ENCODE measurements around the gene NKX1-2. TPM values are rescaled to one million over a fixed set of nuclear protein-coding genes. Genes with fewer than 3 reads are reported as not detected.

NKX1-2 gene
- total RNA-seq, 3 donors from 2014 or later = not detected

GRCh38 chr10:124482876-124483275 is 33.0 kb upstream of the NKX1-2 start:
- H3K4me3 Mint-ChIP-seq = no peak overlapping the region
- no peaks in the 10 kb centered on the region for H3K27me3 Mint-ChIP-seq (ENCODE audit: low read depth)
- DNase-seq = no peak
- peaks cover 6% of the 10 kb centered on the region for H3K9me3 Mint-ChIP-seq
- peaks cover 13% of the 10 kb centered on the region for H3K36me3 Mint-ChIP-seq (ENCODE audit: insufficient read depth)
- no peaks in the 10 kb centered on the region for H3K4me1 Mint-ChIP-seq (ENCODE audit: low read depth)
- ATAC-seq = no peak

GRCh38 chr10:124482236-124482800 is 32.5 kb upstream of the NKX1-2 start:
- Mint-ChIP-seq H3K9me3 (peaks cover 6% of the 10 kb centered on the region), H3K36me3 (ENCODE audit: insufficient read depth) (peaks cover 13% of the 10 kb centered on the region), H3K4me3 (no peak overlapping the region), H3K27me3 (ENCODE audit: low read depth) (no peaks in the 10 kb centered on the region), H3K4me1 (ENCODE audit: low read depth) (no peaks in the 10 kb centered on the region)
- ATAC-seq (no peak), DNase-seq (no peak)

GRCh38 chr10:124481717-124482116 is 31.9 kb upstream of the NKX1-2 start:
- no peak overlapping the region for H3K4me3 Mint-ChIP-seq
- H3K27me3 Mint-ChIP-seq (ENCODE audit: low read depth) = no peaks in the 10 kb centered on the region
- DNase-seq (no peak), ATAC-seq (no peak)
- H3K36me3 Mint-ChIP-seq (ENCODE audit: insufficient read depth) = peaks cover 11% of the 10 kb centered on the region
- no peaks in the 10 kb centered on the region for H3K4me1 Mint-ChIP-seq (ENCODE audit: low read depth)
- peaks cover 6% of the 10 kb centered on the region for H3K9me3 Mint-ChIP-seq

GRCh38 chr10:124480860-124481259 is 31.0 kb upstream of the NKX1-2 start:
- Mint-ChIP-seq H3K27me3 (ENCODE audit: low read depth) (no peaks in the 10 kb centered on the region), H3K4me3 (no peak overlapping the region), H3K36me3 (ENCODE audit: insufficient read depth) (peaks cover 5% of the 10 kb centered on the region), H3K9me3 (no peaks in the 10 kb centered on the region), H3K4me1 (ENCODE audit: low read depth) (no peaks in the 10 kb centered on the region)
- ATAC-seq (no peak), DNase-seq (no peak)

GRCh38 chr10:124478515-124478914 is 28.7 kb upstream of the NKX1-2 start:
- Mint-ChIP-seq H3K27me3 (ENCODE audit: low read depth) (no peaks in the 10 kb centered on the region), H3K36me3 (ENCODE audit: insufficient read depth) (no peaks in the 10 kb centered on the region), H3K4me1 (ENCODE audit: low read depth) (no peaks in the 10 kb centered on the region), H3K9me3 (no peaks in the 10 kb centered on the region), H3K4me3 (no peak overlapping the region)
- DNase-seq (no peak), ATAC-seq (no peak)

GRCh38 chr10:124477614-124478363 is 28.0 kb upstream of the NKX1-2 start:
- Mint-ChIP-seq H3K9me3 (no peaks in the 10 kb centered on the region), H3K4me1 (ENCODE audit: low read depth) (no peaks in the 10 kb centered on the region), H3K4me3 (no peak overlapping the region), H3K27me3 (ENCODE audit: low read depth) (no peaks in the 10 kb centered on the region), H3K36me3 (ENCODE audit: insufficient read depth) (no peaks in the 10 kb centered on the region)
- no peak for DNase-seq
- ATAC-seq = no peak

GRCh38 chr10:124476043-124476725 is 26.3 kb upstream of the NKX1-2 start:
- DNase-seq (no peak), ATAC-seq (no peak)
- Mint-ChIP-seq H3K9me3 (no peaks in the 10 kb centered on the region), H3K36me3 (ENCODE audit: insufficient read depth) (no peaks in the 10 kb centered on the region), H3K27me3 (ENCODE audit: low read depth) (no peaks in the 10 kb centered on the region), H3K4me1 (ENCODE audit: low read depth) (no peaks in the 10 kb centered on the region), H3K4me3 (no peak overlapping the region)

- Mint-ChIP-seq H3K4me3 (no peak overlapping the region), H3K36me3 (ENCODE audit: insufficient read depth) (no peaks in the 10 kb centered on the region)
- no peak for ATAC-seq
Measured at GRCh38 chr10:124474514-124475070, 24.8 kb upstream of the NKX1-2 start.

GRCh38 chr10:124473070-124473469 is 23.2 kb upstream of the NKX1-2 start:
- Mint-ChIP-seq H3K4me1 (ENCODE audit: low read depth) (no peaks in the 10 kb centered on the region), H3K4me3 (no peak overlapping the region), H3K9me3 (no peaks in the 10 kb centered on the region), H3K36me3 (ENCODE audit: insufficient read depth) (no peaks in the 10 kb centered on the region), H3K27me3 (ENCODE audit: low read depth) (no peaks in the 10 kb centered on the region)
- ATAC-seq = no peak
- DNase-seq = no peak

More at GRCh38 chr10:124474514-124475070, 24.8 kb upstream of the NKX1-2 start:
- H3K27me3 Mint-ChIP-seq (ENCODE audit: low read depth) = no peaks in the 10 kb centered on the region
- DNase-seq = no peak
- no peaks in the 10 kb centered on the region for H3K9me3 Mint-ChIP-seq
- H3K4me1 Mint-ChIP-seq (ENCODE audit: low read depth) = no peaks in the 10 kb centered on the region

- DNase-seq (no peak), ATAC-seq (no peak)
- H3K4me1 Mint-ChIP-seq (ENCODE audit: low read depth) = no peaks in the 10 kb centered on the region
- no peaks in the 10 kb centered on the region for H3K27me3 Mint-ChIP-seq (ENCODE audit: low read depth)
- H3K4me3 Mint-ChIP-seq = no peak overlapping the region
- no peaks in the 10 kb centered on the region for H3K36me3 Mint-ChIP-seq (ENCODE audit: insufficient read depth)
- no peaks in the 10 kb centered on the region for H3K9me3 Mint-ChIP-seq
Measured at GRCh38 chr10:124472071-124472470, 22.2 kb upstream of the NKX1-2 start.

- H3K27me3 Mint-ChIP-seq (ENCODE audit: low read depth) = no peaks in the 10 kb centered on the region
- H3K4me3 Mint-ChIP-seq = no peak overlapping the region
- peaks cover 4% of the 10 kb centered on the region for H3K4me1 Mint-ChIP-seq (ENCODE audit: low read depth)
- DNase-seq (no peak), ATAC-seq (no peak)
- H3K36me3 Mint-ChIP-seq (ENCODE audit: insufficient read depth) = no peaks in the 10 kb centered on the region
- no peaks in the 10 kb centered on the region for H3K9me3 Mint-ChIP-seq
Measured at GRCh38 chr10:124470544-124471434, 21.0 kb upstream of the NKX1-2 start.

- Mint-ChIP-seq H3K4me1 (ENCODE audit: low read depth) (peaks cover 12% of the 10 kb centered on the region), H3K4me3 (no peak overlapping the region), H3K9me3 (no peaks in the 10 kb centered on the region), H3K27me3 (ENCODE audit: low read depth) (no peaks in the 10 kb centered on the region), H3K36me3 (ENCODE audit: insufficient read depth) (no peaks in the 10 kb centered on the region)
- DNase-seq (no peak), ATAC-seq (no peak)
Measured at GRCh38 chr10:124469956-124470484, 20.2 kb upstream of the NKX1-2 start.

- Mint-ChIP-seq H3K27me3 (ENCODE audit: low read depth) (no peaks in the 10 kb centered on the region), H3K9me3 (no peaks in the 10 kb centered on the region), H3K4me3 (no peak overlapping the region), H3K4me1 (ENCODE audit: low read depth) (peaks cover 21% of the 10 kb centered on the region), H3K36me3 (ENCODE audit: insufficient read depth) (no peaks in the 10 kb centered on the region)
- DNase-seq = no peak
- ATAC-seq = no peak
Measured at GRCh38 chr10:124468624-124469023, 18.8 kb upstream of the NKX1-2 start.

GRCh38 chr10:124467165-124467564 is 17.3 kb upstream of the NKX1-2 start:
- no peak overlapping the region for H3K4me3 Mint-ChIP-seq
- peaks cover 21% of the 10 kb centered on the region for H3K4me1 Mint-ChIP-seq (ENCODE audit: low read depth)
- DNase-seq = no peak

More at GRCh38 chr10:124467165-124467564, 17.3 kb upstream of the NKX1-2 start:
- no peaks in the 10 kb centered on the region for H3K36me3 Mint-ChIP-seq (ENCODE audit: insufficient read depth)
- no peaks in the 10 kb centered on the region for H3K9me3 Mint-ChIP-seq
- no peak for ATAC-seq
- H3K27me3 Mint-ChIP-seq (ENCODE audit: low read depth) = no peaks in the 10 kb centered on the region

Measured in activated T-cell treated with anti-CD3 and anti-CD28 coated beads, Interleukin-2, amount 50 U/mL, for 4 hours (primary cell).